HEK293 (cell line): ENCODE measurements around the gene C9orf85.

ENCODE experiments used
- CTCF ChIA-PET: fragments of 350-600 bp; formaldehyde crosslinking; extraction: SDS; loops from one replicate; lab custom pipeline; 2021; ENCODE audit warnings: antibody characterized with exemption; lab: Yijun Ruan, JAX
- POLR2A ChIA-PET: fragments of 300-600 bp; formaldehyde crosslinking; extraction: SDS; loops from one replicate; lab custom pipeline; 2020; ENCODE audit warnings: antibody characterized with exemption, inconsistent platforms; lab: Yijun Ruan, JAX
- H3K27ac ChIP-seq: fragments of 200-500 bp; sonication (Bioruptor generic); 2 replicates; pipeline ENCODE4 v1.5.1; 2014; ENCODE audit warnings: low read depth, low read length, control low read depth, inconsistent platforms; ENCODE audit errors: extremely low read depth
- H3K36me3 ChIP-seq, 2 experiments: fragments of 200-500 bp in 1 of 2; sonication (Bioruptor generic) in 1 of 2; 1 replicate in 1 of 2; 2 replicates in 1 of 2; pipeline ENCODE4 v1.5.1; 2014 to 2017; ENCODE audit warnings: inconsistent platforms in 2 of 2, low read length in 2 of 2; ENCODE audit not compliant: control insufficient read depth in 2 of 2, insufficient read depth in 1 of 2
- H3K4me1 ChIP-seq: fragments of 200-500 bp; sonication (Bioruptor generic); 2 replicates; pipeline ENCODE4 v1.5.1; 2014; ENCODE audit warnings: mild to moderate bottlenecking, low read length, inconsistent platforms; ENCODE audit not compliant: control insufficient read depth, insufficient read depth
- H3K4me3 ChIP-seq: 2 replicates; pipeline ENCODE4 v1.5.1; 2011; ENCODE audit warnings: low read depth, mild to moderate bottlenecking, control low read depth, low read length, moderate library complexity
- H3K9me3 ChIP-seq: fragments of 200-500 bp; sonication (Bioruptor generic); 2 replicates; pipeline ENCODE4 v1.5.1; 2014; ENCODE audit warnings: low read depth, low read length, inconsistent platforms; ENCODE audit not compliant: control insufficient read depth, insufficient read depth
- GLI4 ChIP-seq: fragments of 450-650 bp; formaldehyde crosslinking; IDR thresholded peaks from 2 replicates; pipeline ENCODE4 v1.5.1; 2016; ENCODE audit warnings: missing biosample characterization, missing genetic modification characterization
- HOXD13 ChIP-seq: sonication (generic); formaldehyde crosslinking; IDR thresholded peaks from 2 replicates; pipeline ENCODE4 v1.8.0; 2022; ENCODE audit warnings: missing genetic modification reagents, borderline replicate concordance
- IKZF3 ChIP-seq: fragments of 450-650 bp; IDR thresholded peaks from 2 replicates; pipeline ENCODE4 v1.5.0; 2018; ENCODE audit warnings: missing biosample characterization, mild to moderate bottlenecking, missing genetic modification characterization, moderate library complexity
- SCRT2 ChIP-seq: fragments of 450-650 bp; formaldehyde crosslinking; IDR thresholded peaks from 2 replicates; pipeline ENCODE4 v1.5.1; 2016; ENCODE audit warnings: missing biosample characterization, missing genetic modification characterization
- ZBTB1 ChIP-seq: fragments of 450-650 bp; formaldehyde crosslinking; IDR thresholded peaks from 2 replicates; pipeline ENCODE4 v1.5.1; 2016; ENCODE audit warnings: missing biosample characterization, missing genetic modification characterization
- ZNF184 ChIP-seq: fragments of 450-650 bp; IDR thresholded peaks from 2 replicates; pipeline ENCODE4 v1.5.1; 2018; ENCODE audit warnings: missing biosample characterization, mild to moderate bottlenecking, missing genetic modification characterization
- ZNF211 ChIP-seq: fragments of 450-650 bp; formaldehyde crosslinking; IDR thresholded peaks from 2 replicates; pipeline ENCODE4 v1.5.1; 2016; ENCODE audit warnings: low read depth, missing biosample characterization, missing genetic modification characterization
- ZNF274 ChIP-seq, 2 experiments: fragments of 200-500 bp in 1 of 2; fragments of 450-650 bp in 1 of 2; sonication (Bioruptor generic) in 1 of 2; formaldehyde crosslinking in 1 of 2; IDR thresholded peaks; 2 replicates each; pipeline versions ENCODE4 v1.5.1 to v1.6.1; 2014 to 2016; ENCODE audit warnings: borderline replicate concordance in 1 of 2, inconsistent platforms in 1 of 2, low read length in 1 of 2, missing biosample characterization in 1 of 2, missing genetic modification characterization in 1 of 2
- ZNF280D ChIP-seq: fragments of 450-650 bp; formaldehyde crosslinking; IDR thresholded peaks from 2 replicates; pipeline ENCODE4 v1.5.1; 2016; ENCODE audit warnings: missing biosample characterization, missing genetic modification characterization
- ZNF311 ChIP-seq: fragments of 450-650 bp; formaldehyde crosslinking; IDR thresholded peaks from 2 replicates; pipeline ENCODE4 v1.5.1; 2017; ENCODE audit warnings: missing biosample characterization, missing genetic modification characterization, borderline replicate concordance
- ZNF350 ChIP-seq: fragments of 450-650 bp; formaldehyde crosslinking; IDR thresholded peaks from 2 replicates; pipeline ENCODE4 v1.5.0; 2017; ENCODE audit warnings: missing biosample characterization, mild to moderate bottlenecking, missing genetic modification characterization
- ZNF394 ChIP-seq: fragments of 450-650 bp; formaldehyde crosslinking; IDR thresholded peaks from 2 replicates; pipeline ENCODE4 v1.5.1; 2016; ENCODE audit warnings: missing biosample characterization, missing genetic modification characterization, mild to moderate bottlenecking, moderate library complexity, borderline replicate concordance
- ZNF571 ChIP-seq: fragments of 450-650 bp; formaldehyde crosslinking; IDR thresholded peaks from 2 replicates; pipeline ENCODE4 v1.5.0; 2017; ENCODE audit warnings: missing biosample characterization, missing genetic modification characterization
- ZNF596 ChIP-seq: fragments of 450-650 bp; IDR thresholded peaks from 2 replicates; pipeline ENCODE4 v1.5.0; 2018; ENCODE audit warnings: missing biosample characterization, mild to moderate bottlenecking, missing genetic modification characterization, moderate library complexity
- ZNF629 ChIP-seq: fragments of 450-650 bp; formaldehyde crosslinking; IDR thresholded peaks from 2 replicates; pipeline ENCODE4 v1.5.1; 2017; ENCODE audit warnings: missing biosample characterization, missing genetic modification characterization
- ZSCAN30 ChIP-seq: fragments of 450-650 bp; IDR thresholded peaks from 2 replicates; pipeline ENCODE4 v1.5.1; 2018; ENCODE audit warnings: missing biosample characterization, mild to moderate bottlenecking, missing genetic modification characterization, moderate library complexity
- ZXDB ChIP-seq: fragments of 450-650 bp; formaldehyde crosslinking; IDR thresholded peaks from 2 replicates; pipeline ENCODE4 v1.5.1; 2016; ENCODE audit warnings: missing biosample characterization, missing genetic modification characterization
- TF ChIP-seq, protein P1 (sequence below): IDR thresholded peaks from 2 replicates; pipeline ENCODE4 v1.6.1; 2011; ENCODE audit warnings: mild to moderate bottlenecking, low read depth, low read length, borderline replicate concordance
- TF ChIP-seq, protein P2 (sequence below): fragments of 450-650 bp; formaldehyde crosslinking; IDR thresholded peaks from 2 replicates; pipeline ENCODE4 v1.5.1; 2017; ENCODE audit warnings: missing biosample characterization, missing genetic modification characterization
- TF ChIP-seq, protein P3 (sequence below): fragments of 450-650 bp; formaldehyde crosslinking; IDR thresholded peaks from 2 replicates; pipeline ENCODE4 v1.5.1; 2017; ENCODE audit warnings: missing biosample characterization, missing genetic modification characterization

The C9orf85 gene

DNA sequence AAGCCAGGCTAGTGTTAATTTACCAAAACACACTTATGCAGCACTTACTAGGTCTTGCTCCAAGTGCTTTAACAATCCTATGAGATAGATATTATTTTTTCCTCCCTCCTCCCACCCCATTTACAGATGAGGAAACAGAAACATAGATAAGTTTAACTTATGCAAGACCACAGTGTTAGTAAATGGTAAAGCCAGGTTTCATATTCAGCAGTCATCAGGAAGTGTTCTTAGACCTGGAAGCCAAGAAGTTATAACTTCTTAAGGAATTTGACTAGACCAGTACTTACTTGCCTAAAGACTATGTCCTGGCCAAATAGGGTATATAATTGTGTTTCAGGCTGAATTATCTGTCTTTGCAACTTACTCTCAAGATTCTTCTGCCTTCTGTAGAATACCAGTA is 16.3 kb upstream of the C9orf85 start (continued):
- TF ChIP-seq HOXD13, result no peak
- TF ChIP-seq ZNF571 (tag by site-specific recombination), result no peak

DNA sequence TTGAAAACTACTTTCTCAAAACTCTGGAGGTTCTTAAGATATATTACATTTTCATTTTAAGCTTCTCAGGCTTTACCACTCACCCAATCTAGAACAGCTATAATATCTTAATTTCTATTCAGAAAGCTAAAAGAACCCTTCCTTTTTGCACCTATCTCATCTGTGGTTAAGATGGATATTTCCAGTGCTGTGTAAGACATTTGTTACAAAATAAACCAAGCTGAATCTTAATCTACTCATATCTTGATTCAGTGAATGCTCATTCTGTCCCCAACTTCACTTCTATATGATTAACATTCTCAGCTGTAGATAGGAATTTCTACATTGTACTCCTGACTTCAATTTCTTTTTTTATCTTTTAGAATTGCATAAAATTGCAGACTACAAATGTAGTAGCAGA is 15.5 kb upstream of the C9orf85 start:
- CTCF ChIA-PET, result interaction anchor here (0.8 to 1.4 kb wide), 4 partner anchors 22 to 129 kb away, joined by 3 to 4 read pairs (median 3); no protein-coding TSS in a partner anchor
- Histone ChIP-seq H3K36me3 (no peaks in the 10 kb centered on the region), H3K9me3 (no peaks in the 10 kb centered on the region), H3K4me3 (no peak overlapping the region), H3K27ac (no peak overlapping the region), H3K4me1 (no peaks in the 10 kb centered on the region)
- TF ChIP-seq ZBTB1 (tag by site-specific recombination), result no peak
- no peak for TF ChIP-seq ZNF274 (IDR thresholded peaks at IDR 0.05; ENCODE audit: low read length)
- TF ChIP-seq ZNF274 (tag by site-specific recombination; IDR thresholded peaks at IDR 0.05; ENCODE audit: borderline replicate concordance), result no peak
- POLR2A ChIA-PET, result interaction anchor here (1.3 kb wide), 1 partner anchor 15 kb away, joined by 9 read pairs; the partner anchor contains the start of genes ABHD17B and C9orf85

DNA sequence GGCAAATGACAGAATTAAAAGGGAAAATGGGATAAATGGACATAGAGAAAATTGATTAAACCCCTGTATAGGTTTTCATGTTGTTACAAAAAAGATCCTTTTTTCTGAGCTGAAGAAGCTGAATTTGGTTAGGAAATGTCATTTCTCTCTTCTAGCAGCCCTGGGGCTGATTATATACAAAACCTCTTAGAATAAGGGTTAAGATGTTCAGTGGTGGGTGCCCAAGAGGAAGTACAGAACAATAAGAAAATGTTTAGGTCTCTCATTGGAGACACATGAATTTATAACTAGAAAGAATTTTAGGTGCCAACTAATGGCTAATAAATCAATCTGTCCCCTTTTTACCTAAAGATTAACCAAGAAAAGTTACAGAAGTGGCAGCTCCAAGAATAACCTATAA is 14.7 kb upstream of the C9orf85 start:
- Histone ChIP-seq H3K4me3 (no peak overlapping the region), H3K9me3 (no peaks in the 10 kb centered on the region), H3K4me1 (0 out of 2 replicates have a peak, but pooled peaks cover 3% of the 10 kb centered on the region), H3K27ac (no peak overlapping the region), H3K36me3 (no peaks in the 10 kb centered on the region)
- CTCF ChIA-PET, result interaction anchor here (1.4 kb wide), 1 partner anchor 128 kb away, joined by 3 read pairs; no protein-coding TSS in a partner anchor
- TF ChIP-seq ZNF394 (tag by site-specific recombination) (no peak), ZNF184 (tag by site-specific recombination) (no peak), ZNF629 (tag by site-specific recombination) (no peak), ZSCAN30 (tag by site-specific recombination) (no peak), SCRT2 (tag by site-specific recombination) (no peak), ZNF311 (tag by site-specific recombination) (no peak)
- TF ChIP-seq, protein P1, sequence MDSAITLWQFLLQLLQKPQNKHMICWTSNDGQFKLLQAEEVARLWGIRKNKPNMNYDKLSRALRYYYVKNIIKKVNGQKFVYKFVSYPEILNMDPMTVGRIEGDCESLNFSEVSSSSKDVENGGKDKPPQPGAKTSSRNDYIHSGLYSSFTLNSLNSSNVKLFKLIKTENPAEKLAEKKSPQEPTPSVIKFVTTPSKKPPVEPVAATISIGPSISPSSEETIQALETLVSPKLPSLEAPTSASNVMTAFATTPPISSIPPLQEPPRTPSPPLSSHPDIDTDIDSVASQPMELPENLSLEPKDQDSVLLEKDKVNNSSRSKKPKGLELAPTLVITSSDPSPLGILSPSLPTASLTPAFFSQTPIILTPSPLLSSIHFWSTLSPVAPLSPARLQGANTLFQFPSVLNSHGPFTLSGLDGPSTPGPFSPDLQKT, result no peak
- TF ChIP-seq, protein P2, sequence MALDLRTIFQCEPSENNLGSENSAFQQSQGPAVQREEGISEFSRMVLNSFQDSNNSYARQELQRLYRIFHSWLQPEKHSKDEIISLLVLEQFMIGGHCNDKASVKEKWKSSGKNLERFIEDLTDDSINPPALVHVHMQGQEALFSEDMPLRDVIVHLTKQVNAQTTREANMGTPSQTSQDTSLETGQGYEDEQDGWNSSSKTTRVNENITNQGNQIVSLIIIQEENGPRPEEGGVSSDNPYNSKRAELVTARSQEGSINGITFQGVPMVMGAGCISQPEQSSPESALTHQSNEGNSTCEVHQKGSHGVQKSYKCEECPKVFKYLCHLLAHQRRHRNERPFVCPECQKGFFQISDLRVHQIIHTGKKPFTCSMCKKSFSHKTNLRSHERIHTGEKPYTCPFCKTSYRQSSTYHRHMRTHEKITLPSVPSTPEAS (tag by site-specific recombination), result no peak
- POLR2A ChIA-PET, result interaction anchor here (1.1 kb wide), 1 partner anchor 15 kb away, joined by 3 read pairs; the partner anchor contains the start of genes ABHD17B and C9orf85

GRCh38 chr9:71897577-71897976 is 13.9 kb upstream of the C9orf85 start:
- ChIA-PET POLR2A (interaction anchor here (1.1 kb wide), 1 partner anchor 14 kb away, joined by 3 read pairs; the partner anchor contains the start of genes ABHD17B and C9orf85), CTCF (interaction anchor here (0.7 kb wide), 1 partner anchor 46 kb away, joined by 4 read pairs; no protein-coding TSS in a partner anchor)
- Histone ChIP-seq H3K4me3 (no peak overlapping the region), H3K27ac (no peak overlapping the region), H3K9me3 (no peaks in the 10 kb centered on the region), H3K36me3 (no peaks in the 10 kb centered on the region), H3K4me1 (peaks cover 9% of the 10 kb centered on the region)
- TF ChIP-seq IKZF3 (tag by site-specific recombination) (no peak), ZXDB (tag by site-specific recombination) (no peak), ZNF211 (no peak), ZNF350 (tag by site-specific recombination) (no peak), GLI4 (tag by site-specific recombination) (no peak), ZNF596 (tag by site-specific recombination) (no peak), ZNF280D (tag by site-specific recombination) (no peak)
- TF ChIP-seq, protein P3, sequence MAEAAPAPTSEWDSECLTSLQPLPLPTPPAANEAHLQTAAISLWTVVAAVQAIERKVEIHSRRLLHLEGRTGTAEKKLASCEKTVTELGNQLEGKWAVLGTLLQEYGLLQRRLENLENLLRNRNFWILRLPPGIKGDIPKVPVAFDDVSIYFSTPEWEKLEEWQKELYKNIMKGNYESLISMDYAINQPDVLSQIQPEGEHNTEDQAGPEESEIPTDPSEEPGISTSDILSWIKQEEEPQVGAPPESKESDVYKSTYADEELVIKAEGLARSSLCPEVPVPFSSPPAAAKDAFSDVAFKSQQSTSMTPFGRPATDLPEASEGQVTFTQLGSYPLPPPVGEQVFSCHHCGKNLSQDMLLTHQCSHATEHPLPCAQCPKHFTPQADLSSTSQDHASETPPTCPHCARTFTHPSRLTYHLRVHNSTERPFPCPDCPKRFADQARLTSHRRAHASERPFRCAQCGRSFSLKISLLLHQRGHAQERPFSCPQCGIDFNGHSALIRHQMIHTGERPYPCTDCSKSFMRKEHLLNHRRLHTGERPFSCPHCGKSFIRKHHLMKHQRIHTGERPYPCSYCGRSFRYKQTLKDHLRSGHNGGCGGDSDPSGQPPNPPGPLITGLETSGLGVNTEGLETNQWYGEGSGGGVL (tag by site-specific recombination), result no peak
